RPMI8226 (cell line): ENCODE data around the gene FREM2.

Experiments used
- DNase-seq: peaks from one replicate; pipeline ENCODE4 v3.0.0-alpha.2; 2015

Gene FREM2

DNA sequence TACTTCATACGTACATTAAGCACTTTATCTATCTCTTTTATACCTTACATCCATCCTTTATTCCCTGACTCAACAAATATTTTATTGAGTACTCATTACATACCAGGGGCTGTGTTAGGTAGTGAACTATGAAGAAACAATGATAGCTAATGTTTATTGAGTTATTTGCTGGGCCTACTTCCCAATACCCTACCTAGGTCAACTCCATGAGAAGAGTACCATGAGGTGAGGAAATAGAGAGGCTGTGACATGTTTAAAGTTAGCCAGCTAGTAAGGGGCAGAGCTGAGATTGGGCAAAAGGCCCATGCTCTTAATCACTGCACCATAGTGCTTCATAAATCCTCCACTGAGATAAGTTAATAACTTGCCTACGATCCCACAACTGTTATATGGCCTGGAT lies 79.9 kb downstream of the FREM2 start:
- no peak for DNase-seq

DNA sequence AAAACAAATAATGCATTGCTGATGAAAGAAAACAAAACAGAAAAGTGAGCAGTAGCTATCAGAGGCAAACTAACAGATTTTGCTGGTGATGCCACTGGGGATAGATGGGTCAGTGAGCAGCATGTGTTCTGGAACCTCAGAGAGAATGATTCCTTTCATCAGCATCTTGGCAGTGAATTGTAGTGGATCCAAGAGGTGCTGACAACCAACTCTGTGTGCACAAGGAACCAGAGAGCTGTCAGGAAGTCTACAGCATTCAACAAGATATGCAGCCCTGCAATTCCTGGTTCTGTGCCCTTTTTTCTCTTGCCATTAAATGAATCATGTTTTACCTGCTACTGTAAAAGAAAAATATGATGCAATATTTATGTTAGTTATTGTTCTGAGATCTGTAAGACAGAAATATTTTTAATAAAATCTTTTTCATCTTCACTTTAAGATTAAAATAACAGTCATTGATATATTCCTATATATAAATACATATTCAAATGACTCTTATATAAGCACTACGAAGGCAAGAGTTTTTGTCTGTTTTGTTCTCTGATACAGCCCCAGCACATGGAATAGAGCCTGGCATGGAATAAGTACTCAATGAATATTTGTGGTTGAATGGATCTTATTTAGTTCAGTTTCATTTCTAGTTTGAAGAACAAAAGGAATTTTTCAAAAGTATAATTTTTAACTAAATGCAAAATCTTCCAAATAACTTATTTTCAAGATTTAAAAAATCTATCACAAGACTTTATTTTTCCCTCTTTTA lies 80.8 kb downstream of the FREM2 start:
- no peak for DNase-seq

DNA sequence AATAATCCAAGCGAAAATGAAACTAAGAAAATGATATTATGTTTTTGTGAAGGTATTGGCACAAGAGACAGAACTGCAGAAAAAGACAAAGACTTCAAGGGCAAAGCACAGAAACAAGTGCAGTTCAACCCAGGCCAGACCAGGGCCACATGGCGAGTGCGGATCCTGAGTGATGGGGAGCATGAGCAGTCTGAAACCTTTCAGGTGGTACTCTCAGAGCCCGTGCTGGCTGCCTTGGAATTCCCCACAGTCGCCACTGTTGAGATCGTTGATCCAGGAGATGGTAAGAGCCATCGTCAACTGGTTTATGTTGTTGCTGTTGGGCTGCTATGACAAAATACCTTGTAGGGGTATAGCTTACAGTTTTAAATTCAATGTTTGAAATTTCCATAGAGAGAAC lies 82.6 kb downstream of the FREM2 start:
- no peak for DNase-seq

DNA sequence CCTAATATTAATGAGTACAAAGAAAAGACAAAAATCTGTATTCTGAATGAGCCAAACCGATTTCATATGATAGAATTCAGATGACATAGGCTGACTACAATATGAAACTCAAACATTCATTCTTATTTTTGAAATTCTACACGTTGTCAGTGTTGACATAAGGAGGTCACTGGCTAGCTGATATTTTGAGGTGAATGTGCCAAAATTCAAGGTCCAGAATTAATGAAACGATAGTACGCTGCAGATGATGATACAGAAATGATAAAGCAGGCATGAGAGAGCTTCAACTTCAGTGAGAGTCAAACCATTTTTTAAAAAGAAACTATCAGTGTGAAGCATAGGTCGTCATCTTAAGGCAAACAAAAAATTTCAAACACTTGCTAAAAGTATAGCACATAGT lies 88.2 kb downstream of the FREM2 start:
- no peak for DNase-seq

DNA sequence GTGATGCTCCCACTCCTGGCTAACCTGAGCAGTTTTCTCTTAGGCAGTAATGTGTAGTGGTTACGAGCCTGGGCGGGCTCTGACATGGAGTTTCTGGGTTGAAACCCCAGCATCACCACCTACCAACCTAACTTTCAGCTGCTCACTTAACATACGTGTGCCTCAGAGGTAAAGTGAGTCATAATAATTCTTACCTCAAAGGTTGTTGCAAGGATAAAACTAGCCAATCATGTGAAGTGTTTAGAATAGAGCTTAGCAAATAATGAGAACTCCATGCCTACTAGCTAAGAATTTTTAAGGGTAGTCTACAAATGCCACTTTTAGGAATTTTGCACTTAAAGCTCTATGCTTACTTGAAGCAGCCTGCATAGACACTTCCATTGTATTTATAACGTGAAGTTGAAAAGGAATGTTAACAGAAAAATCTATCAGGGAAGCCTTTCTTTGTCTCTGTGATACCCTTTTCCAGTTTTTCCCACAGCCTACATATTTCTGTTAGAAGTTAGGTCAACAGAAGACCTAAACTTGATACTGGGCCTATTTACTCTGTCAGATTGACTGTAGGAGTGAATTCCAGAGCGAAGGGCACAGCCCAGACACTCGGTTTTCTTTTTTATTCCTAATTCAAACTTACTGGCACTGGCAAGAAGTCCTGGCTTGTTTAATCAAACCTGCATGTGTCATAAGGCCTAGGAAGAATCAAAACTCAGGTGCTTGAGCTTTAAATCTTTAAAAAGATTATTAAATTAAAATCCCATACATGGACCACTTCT lies 90.7 kb downstream of the FREM2 start:
- DNase-seq, result no peak

DNA sequence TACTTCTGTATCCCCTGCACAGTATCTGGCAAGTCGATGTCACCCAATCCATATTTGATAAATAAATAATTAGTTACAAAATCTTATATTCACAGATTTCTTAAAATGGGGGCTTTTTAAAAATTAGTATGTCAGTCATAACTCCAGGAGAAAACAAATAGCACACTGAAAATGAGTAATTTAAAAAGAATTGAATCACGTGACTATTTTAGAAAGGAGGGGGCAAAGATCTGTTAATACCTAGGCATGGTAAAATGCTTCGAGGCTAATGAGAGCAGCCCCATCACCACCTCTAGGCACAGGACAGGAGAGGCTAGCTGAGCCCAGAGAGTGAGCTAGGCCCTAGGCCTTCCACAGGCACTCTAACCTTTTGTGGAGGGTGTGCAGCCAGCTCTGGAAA lies 94.7 kb downstream of the FREM2 start:
- DNase-seq, result no peak

DNA sequence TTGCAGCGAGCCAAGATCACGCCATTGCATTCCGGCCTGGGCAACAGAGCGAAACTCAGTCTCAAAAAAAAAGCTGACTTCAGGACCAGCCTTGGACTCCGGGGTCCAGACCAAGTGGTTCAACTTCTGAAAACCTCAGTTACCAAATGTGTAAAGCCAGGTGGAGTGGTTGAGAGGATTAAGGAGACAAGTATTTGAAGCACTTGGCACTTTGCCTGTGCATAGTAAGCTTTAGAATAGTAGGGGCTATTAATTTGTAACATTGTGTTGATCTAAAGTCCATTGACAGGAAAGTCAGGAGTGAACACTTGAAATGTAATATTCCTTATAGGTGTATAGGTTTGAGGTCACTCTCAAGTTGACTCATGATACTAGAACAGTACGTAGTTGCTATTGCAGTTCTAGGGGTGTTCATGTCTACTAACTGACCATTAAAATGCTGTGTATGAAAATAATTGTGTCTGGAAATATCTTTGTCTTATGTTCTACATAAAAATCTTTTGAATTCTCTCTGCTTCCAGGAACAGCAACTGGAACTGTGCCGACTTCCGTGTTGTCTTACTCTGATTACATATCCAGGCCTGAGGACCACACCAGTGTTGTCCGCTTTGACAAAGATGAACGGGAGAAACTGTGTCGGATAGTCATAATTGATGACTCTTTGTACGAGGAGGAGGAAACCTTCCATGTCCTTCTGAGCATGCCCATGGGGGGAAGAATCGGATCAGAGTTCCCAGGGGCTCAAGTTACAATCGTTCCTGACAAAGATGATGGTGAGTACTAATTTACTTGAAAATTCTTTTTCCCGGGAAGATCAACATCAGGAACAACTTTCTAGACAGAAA lies 97.4 kb downstream of the FREM2 start:
- DNase-seq, result peak; percentile 11

DNA sequence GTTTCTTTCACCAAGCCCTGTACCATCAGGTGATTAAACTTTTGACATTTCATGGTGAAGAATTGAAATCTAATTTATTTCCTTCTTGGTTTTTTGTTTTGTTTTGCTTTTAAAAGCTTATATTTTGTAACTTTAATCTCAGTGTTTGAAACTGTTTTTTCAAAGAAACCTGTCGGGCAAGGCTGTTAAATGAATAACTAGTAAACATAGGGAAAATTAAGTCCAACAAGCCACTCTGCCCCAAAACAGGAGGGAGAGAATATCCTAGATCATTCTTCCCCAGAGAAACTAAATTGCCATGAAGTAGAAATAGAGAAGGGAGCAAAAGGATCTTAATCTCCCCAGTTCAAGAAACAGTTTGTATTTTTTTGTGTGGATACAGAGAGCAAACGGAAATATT lies 98.2 kb downstream of the FREM2 start:
- DNase-seq, result no peak

DNA sequence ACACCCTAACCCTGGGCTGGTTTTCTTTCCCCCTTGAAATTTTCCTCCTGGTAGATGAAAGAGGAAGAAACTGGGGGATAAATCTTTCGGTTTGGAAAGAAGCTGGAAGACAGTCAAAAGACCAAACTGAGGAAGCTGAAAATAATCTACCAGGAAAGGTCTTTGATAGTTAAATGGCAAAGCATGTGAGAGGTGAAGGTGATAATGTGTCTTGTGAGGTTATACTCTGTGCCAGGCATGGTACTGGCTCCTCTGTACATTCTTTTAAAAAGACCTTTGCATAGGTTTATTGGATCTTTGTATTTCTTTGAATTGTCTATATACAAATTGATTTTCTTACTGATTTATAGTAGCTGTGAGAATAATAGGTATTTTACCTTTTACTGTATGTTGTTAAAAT lies 98.6 kb downstream of the FREM2 start:
- no peak for DNase-seq

DNA sequence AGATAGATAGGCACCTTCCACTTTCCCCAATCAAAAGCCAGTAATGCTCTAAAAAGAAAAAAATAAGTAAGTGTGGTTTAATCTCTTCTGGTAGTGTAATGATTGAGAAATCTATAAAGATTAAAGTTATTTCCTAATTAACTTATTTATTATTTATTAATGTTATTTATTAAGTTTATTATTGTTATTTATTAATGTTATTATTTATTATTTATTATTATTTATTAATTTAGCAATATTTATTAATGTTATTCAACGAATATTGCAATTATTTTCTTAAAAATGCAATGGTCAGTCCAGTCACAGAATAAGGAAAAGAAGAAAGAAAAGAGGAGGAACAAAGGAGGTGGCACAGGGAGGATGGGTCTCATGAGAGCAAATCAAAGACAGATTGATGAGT lies 100.7 kb downstream of the FREM2 start:
- no peak for DNase-seq

DNA sequence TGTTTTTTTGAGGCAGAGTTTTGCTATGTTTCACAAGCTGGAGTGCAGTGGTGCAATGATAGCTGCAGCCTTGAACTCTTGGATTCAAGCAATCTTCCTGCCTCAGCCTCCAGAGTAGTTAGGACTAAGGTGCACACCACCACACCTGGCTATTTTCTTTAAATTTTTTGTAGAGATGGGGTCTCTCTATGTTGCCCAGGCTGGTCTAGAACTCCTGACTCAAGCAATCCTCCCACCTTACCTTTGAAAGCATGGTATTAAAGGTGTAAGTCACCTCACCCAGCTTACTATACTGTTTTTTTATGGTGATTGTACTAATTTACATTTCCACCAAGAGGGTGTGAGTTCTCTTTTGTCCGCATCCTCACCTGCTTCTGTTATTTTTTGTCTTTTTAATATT lies 110.0 kb downstream of the FREM2 start:
- no peak for DNase-seq

DNA sequence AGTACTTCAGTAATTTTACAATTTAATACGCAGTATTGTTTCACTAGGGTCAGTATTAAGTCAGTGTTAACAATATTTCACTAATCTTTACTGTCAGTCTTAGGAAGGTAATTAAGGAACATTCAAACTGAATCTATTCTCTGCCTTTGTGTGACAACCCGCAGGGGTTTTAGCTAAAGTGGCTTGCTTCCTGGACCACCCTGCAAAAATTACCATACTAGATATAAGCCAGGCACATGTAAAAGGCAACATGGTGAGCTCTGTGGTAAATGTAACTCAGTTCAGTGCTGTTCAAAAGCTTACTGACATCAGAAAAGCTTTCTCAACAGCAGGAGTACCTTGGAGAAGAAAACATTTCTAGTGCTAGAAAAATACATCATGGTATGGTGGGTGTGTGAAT lies 116.7 kb downstream of the FREM2 start:
- no peak for DNase-seq

DNA sequence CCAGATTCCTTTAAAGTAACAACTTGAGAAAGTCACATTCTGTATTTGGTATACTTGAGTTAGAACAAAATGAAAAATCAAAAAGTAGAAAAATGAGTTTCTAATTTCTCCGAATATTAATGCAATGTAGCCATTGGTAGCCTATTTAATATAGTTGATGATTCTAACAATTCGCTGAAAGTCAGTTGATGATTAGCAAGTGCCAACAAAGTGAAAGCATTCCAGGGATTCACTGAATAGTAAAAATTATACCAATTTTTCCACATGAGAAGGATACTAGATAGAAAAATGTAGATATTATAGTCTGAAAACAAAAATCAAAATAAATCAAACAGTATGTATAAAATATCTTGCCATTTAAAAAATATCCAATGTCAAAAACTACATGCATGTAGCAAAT lies 117.2 kb downstream of the FREM2 start:
- no peak for DNase-seq

DNA sequence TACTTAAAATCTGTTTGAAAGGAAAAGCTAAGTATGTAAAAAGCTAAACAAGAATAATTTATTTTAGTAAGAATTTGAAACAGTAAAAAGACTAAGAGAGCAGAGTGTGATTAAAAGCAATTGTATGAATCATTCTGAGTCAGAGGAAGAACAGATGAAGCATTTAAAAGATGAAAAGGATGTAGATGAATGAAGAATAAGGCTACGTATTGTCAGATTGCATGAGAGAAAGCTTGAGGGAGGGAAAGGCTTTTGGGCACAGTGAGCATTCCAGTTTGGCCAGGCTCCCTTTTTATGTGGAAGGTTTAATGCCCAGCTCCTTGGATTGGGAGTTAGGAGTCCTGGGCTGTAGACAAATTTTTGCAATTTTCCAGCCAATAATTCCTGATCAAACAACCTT lies 117.7 kb downstream of the FREM2 start:
- DNase-seq, result no peak

DNA sequence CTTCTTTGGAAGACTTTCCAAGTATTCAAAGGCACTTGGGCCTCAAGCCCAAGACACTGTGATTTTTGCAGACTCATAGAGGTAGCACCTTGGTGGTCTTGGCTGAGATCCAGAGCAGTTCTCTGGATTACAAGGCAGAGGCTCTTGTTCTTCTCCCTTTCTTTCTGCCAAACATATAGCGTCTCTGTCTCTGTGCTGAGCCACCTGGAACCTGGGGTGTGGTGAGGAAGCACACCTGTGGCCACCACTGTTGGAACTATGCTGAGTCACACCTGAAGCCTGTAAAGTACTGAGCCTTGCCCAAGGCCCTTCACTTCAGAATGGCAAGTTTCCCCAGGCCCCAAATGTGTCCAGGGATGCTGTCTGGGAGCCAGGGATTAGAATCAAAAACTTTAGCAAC lies 127.5 kb downstream of the FREM2 start:
- DNase-seq, result peak; percentile 81

DNA sequence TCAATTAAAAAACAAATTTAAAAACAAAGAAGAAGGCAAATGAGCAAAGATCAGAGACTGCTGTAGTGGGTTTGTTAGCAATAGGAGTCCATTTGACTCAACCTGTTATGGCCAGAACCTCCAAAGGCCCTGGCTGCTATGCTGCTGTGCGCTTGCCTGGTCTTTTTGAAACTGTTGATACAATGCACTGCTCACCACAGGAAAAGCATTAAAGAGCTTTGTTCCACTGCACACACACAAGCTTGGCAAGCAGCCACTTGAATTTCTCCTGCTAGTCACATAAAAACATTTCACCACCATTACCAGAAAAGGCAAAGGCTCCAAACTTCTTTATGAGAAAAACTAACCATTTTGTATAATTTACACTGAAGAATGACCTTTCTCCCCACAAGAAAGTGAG lies 132.2 kb downstream of the FREM2 start:
- DNase-seq, result peak; percentile 82

DNA sequence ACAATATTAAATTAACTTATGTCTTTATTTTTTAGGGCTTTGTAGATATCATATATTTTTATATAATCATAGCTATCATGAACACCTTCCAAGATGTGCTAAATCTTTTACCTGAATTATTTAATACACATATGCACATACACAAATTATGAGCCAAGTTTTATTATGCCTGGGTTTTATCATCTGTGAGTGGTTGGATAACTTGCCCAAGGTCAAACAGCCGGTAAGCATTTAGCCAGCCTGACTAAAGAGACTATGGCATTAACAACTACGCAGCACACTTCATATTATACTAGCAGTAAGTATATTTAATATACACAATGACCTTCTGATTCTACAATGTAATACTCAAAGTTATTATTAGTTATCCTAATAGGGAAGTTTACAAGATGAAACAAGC lies 132.7 kb downstream of the FREM2 start:
- no peak for DNase-seq

DNA sequence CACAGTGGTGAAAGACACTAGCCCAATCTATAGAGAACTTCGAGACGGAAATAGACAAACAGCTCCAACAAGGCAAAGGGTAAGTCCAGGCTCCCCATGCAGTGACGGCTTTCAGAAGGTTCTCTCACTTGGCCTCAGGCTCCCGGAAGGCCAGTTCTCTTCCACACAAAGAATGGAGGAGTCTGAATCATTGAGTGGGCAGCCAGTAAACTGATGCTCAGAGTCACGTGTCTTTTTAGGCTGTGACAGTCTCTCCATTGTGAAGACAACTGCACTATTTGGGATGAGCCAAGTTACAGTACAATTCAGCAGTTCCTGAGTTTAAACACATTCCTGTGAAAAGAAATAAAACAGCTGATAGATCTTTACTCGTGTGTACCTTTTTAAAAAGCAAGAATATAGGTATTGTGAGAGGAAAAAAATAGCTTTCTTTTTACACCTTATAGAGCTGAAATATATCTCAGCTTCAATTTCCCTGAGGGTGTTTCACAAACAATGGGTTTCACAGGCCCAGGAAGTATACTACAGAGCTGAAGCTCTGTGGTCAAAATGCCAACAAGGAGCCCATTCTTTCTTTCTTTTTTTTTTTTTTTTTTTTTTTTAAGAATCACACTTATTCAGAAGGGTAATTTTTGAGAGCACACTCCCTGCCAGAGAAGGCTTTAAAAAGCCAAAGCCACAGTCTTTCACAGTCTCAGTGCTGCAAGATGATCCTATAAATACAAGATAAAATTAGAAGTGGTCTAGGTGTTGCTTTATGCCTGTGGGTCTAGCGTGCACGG lies 135.1 kb downstream of the FREM2 start:
- peak; percentile 16 for DNase-seq

DNA sequence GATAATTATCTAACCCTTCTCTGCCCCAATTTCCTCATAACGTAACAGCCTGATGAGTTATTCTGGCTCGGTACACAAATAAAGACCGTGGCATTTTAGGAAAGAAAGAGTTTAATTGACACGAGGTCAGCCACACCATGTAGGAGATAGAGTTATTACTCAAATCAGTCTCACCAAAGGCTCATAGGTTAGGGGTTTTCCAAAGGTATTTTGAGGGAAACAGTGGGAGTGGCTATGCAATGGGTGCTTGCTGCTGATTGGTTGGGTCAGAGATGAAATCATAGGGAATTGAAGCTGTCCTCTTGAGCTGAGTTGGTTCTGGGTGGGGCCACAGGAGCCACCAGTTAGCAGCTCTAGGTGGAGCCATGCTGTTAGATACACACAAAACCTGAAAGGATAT lies 137.5 kb downstream of the FREM2 start:
- no peak for DNase-seq

DNA sequence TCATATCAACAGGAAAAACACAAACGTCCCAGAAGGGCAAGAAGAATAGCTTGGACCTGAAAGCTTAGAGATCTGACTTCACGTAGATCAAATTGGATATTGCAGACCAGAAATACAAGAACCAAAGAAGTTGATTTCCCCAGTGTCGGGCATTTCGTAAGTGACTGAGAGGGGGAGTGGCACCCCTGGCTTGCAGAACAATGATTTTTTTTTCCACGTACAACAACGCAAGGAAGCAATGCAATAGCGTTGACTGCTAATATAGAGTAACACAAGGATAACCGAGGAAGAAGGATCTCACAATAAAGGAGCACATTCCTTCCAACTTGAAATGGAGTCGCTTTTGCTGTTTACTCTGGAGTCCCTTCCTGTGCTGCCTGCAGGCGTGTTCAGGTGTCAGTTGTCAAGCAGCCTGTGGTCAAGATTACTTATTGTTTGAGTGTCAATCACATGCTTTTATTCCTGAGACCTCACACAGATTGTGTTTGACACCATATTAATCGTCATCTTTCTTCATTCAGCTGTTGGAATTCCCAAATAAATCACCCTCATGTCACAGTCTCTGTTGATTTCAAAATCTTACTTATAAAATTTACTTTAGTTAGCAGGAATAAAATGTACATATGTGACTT lies 139.4 kb downstream of the FREM2 start:
- DNase-seq, result no peak

DNA sequence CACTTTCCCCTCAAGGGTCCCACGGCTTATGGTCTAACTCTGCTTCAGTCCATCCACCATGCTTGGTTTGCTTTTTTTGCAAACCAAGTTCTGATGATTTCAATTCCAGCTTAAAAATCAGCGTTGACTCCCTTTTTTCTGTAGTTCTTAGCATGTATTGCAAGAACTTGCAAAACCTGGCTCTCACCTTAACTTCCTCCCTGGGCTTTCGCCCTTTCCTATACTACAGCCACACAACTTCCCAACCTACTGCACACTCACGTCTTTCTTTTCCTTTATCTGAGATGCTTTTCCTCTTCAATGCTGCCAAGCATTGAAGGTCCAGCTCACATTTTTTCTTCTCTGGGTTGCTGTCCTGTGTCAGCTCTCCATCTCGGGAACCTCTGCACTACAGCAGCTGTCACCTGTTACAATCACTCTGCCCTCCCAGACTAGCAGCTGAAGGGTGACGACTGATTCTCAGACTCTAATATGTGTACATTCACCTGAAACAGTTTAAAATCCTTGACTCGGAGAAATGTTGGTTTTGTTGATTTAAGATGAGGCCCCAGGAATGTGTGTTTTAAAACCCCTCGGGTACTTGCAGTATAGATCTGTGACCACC lies 143.7 kb downstream of the FREM2 start:
- DNase-seq, result peak; percentile 16

DNA sequence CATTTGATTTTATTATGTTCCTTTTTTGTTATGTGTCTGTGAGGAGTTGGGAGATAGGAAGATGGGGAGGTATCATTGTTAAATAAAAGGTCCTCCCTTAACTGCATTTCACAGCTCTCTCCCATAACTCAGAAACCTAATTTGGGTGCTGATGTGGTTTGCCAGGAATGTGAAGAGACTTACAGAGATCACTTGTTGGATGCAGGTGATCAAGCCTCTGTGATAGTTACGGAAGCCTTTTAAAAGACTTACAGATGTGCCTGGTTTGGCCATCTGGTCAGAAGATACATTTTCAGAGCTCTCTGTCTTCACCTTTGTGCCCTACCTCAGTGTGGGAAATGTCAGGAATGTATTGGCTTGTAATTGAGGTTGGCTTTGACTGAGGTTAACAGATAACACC lies 157.7 kb downstream of the FREM2 start:
- peak; percentile 5 for DNase-seq
